IMR-90 (cell line): ENCODE data around the gene SHISA4. TPM values are rescaled to one million over a fixed set of nuclear protein-coding genes. Genes with fewer than 3 reads are reported as not detected.

ENCODE experiments used
- ATAC-seq: fragments of 200-7000 bp; cut with Tn5 transposase; 2 replicates; pipeline ENCODE4 v1.9.1; 2020; ENCODE audit warnings: low read depth, mild to moderate bottlenecking, moderate library complexity
- BruUV-seq: library from RNA; stranded (reverse); fragments of 400-500 nt; replicated peaks from 2 replicates; lab custom pipeline; 2021; lab: Mats Ljungman, UMichigan
- CTCF ChIA-PET: fragments of 300-600 bp; formaldehyde crosslinking; extraction: SDS; loops from one replicate; lab custom pipeline; 2021; ENCODE audit warnings: antibody characterized with exemption; lab: Yijun Ruan, JAX
- POLR2A ChIA-PET: fragments of 300-600 bp; sonication (Branson Sonifier 250); formaldehyde crosslinking; loops from one replicate; lab custom pipeline; 2022; ENCODE audit warnings: antibody characterized with exemption; ENCODE audit not compliant: unreplicated experiment; lab: Charles Lee
- DNase-seq: peaks from one replicate; pipeline ENCODE4 v3.0.0; 2013
- H2AFZ ChIP-seq: replicated peaks from 2 replicates; pipeline ENCODE3; 2013; ENCODE audit warnings: low read length, mild to moderate bottlenecking; ENCODE audit not compliant: poor library complexity
- H2AK5ac ChIP-seq: 2 replicates; pipeline ENCODE4 v1.6.1; 2013; ENCODE audit warnings: low read depth, low read length, inconsistent platforms
- H2AK9ac ChIP-seq: replicated peaks from 2 replicates; pipeline ENCODE3; 2013; ENCODE audit warnings: mild to moderate bottlenecking, low read depth, low read length, moderate library complexity; ENCODE audit not compliant: poor library complexity
- H2BK120ac ChIP-seq: 2 replicates; pipeline ENCODE4 v1.6.1; 2013; ENCODE audit warnings: low read depth, low read length, inconsistent platforms
- H2BK15ac ChIP-seq: 3 replicates; pipeline ENCODE4 v1.6.1; 2013; ENCODE audit warnings: low read depth, low read length, inconsistent platforms
- H2BK20ac ChIP-seq: 2 replicates; pipeline ENCODE4 v1.6.1; 2013; ENCODE audit warnings: low read depth, mild to moderate bottlenecking, inconsistent platforms, low read length, moderate library complexity
- H2BK5ac ChIP-seq: 2 replicates; pipeline ENCODE4 v1.6.1; 2013; ENCODE audit warnings: mild to moderate bottlenecking, low read depth, low read length, inconsistent platforms; ENCODE audit not compliant: poor library complexity, severe bottlenecking
- H3K14ac ChIP-seq: replicated peaks from 2 replicates; pipeline ENCODE4 v1.6.1; 2013; ENCODE audit warnings: low read depth, low read length, inconsistent platforms
- H3K18ac ChIP-seq: 2 replicates; pipeline ENCODE4 v1.6.1; 2013; ENCODE audit warnings: low read depth, low read length, control low read depth
- H3K23ac ChIP-seq: 2 replicates; pipeline ENCODE4 v1.6.1; 2013; ENCODE audit warnings: low read depth, low read length, inconsistent platforms
- H3K27ac ChIP-seq: 2 replicates; pipeline ENCODE4 v1.5.1; 2013; ENCODE audit warnings: mild to moderate bottlenecking, control low read depth, low read length; ENCODE audit not compliant: insufficient read depth
- H3K27me3 ChIP-seq: 2 replicates; pipeline ENCODE4 v1.6.1; 2013; ENCODE audit warnings: low read length; ENCODE audit not compliant: control insufficient read depth, insufficient read depth
- H3K36me3 ChIP-seq: 2 replicates; pipeline ENCODE4 v1.6.1; 2013; ENCODE audit warnings: low read length, mixed read lengths; ENCODE audit not compliant: control insufficient read depth, insufficient read depth
- H3K4ac ChIP-seq: 2 replicates; pipeline ENCODE4 v1.6.1; 2013; ENCODE audit warnings: low read depth, low read length, inconsistent platforms
- H3K4me1 ChIP-seq: 2 replicates; pipeline ENCODE4 v1.6.1; 2013; ENCODE audit warnings: low read length, mixed read lengths; ENCODE audit not compliant: control insufficient read depth, insufficient read depth
- H3K4me2 ChIP-seq: 2 replicates; pipeline ENCODE4 v1.6.1; 2013; ENCODE audit warnings: low read depth, mild to moderate bottlenecking, control low read depth, low read length, moderate library complexity
- H3K4me3 ChIP-seq: 2 replicates; pipeline ENCODE4 v1.5.1; 2013; ENCODE audit warnings: low read depth, mild to moderate bottlenecking, control low read depth, low read length, moderate library complexity; ENCODE audit not compliant: insufficient read depth
- H3K56ac ChIP-seq: 2 replicates; pipeline ENCODE4 v1.6.1; 2013; ENCODE audit warnings: low read length, inconsistent platforms; ENCODE audit not compliant: insufficient read depth; ENCODE audit errors: extremely low read depth
- H3K79me1 ChIP-seq, 2 experiments: 2 replicates each; pipeline ENCODE4 v1.6.1; 2013; ENCODE audit warnings: low read length in 2 of 2, inconsistent platforms in 1 of 2, low read depth in 1 of 2
- H3K9ac ChIP-seq: 2 replicates; pipeline ENCODE4 v1.6.1; 2013; ENCODE audit warnings: low read depth, low read length, control low read depth
- H3K9me1 ChIP-seq: 2 replicates; pipeline ENCODE4 v1.6.1; 2013; ENCODE audit warnings: low read length, inconsistent platforms; ENCODE audit not compliant: insufficient read depth
- H3K9me3 ChIP-seq: 2 replicates; pipeline ENCODE4 v1.6.1; 2013; ENCODE audit warnings: low read length; ENCODE audit not compliant: control insufficient read depth, insufficient read depth
- H4K20me1 ChIP-seq: 2 replicates; pipeline ENCODE4 v1.6.1; 2013; ENCODE audit warnings: low read length, inconsistent platforms; ENCODE audit not compliant: insufficient read depth
- H4K5ac ChIP-seq: 2 replicates; pipeline ENCODE4 v1.6.1; 2013; ENCODE audit warnings: mild to moderate bottlenecking, low read depth, low read length, control low read depth
- H4K8ac ChIP-seq, 2 experiments: 2 replicates each; pipeline ENCODE4 v1.6.1; 2013; ENCODE audit warnings: low read depth in 2 of 2, low read length in 2 of 2, control low read depth in 1 of 2, inconsistent platforms in 1 of 2
- H4K91ac ChIP-seq: 2 replicates; pipeline ENCODE4 v1.6.1; 2013; ENCODE audit warnings: low read depth, low read length, inconsistent platforms; ENCODE audit not compliant: insufficient read depth
- RCOR1 ChIP-seq: IDR thresholded peaks from 2 replicates; pipeline ENCODE4 v1.6.1; 2012; ENCODE audit warnings: mild to moderate bottlenecking, low read length, improper control_type of control experiment; ENCODE audit not compliant: insufficient replicate concordance
- WGBS, 2 experiments: methylation state at CpG; one replicate each; pipeline versions ENCODE4 v1.1.5 to v1.1.7; 2013; ENCODE audit warnings: missing lambda C conversion rate in 2 of 2; ENCODE audit not compliant: insufficient read length in 1 of 2; ENCODE audit errors: extremely low coverage in 2 of 2; 5-methylcytosine and 5-hydroxymethylcytosine counted together
- dilution Hi-C: fragments of 300-500 bp; cut with HindIII; formaldehyde crosslinking; loops from one replicate; pipeline ENCODE4 v1.14.3; 2018; ENCODE audit warnings: low sequenced_read_pairs; ENCODE audit not compliant: unreplicated experiment
- in situ Hi-C: fragments of 300-500 bp; cut with MboI; formaldehyde crosslinking; loops from 3 replicates; pipeline ENCODE4 v1.14.3; 2019; ENCODE audit warnings: low sequenced_read_pairs, inconsistent platforms, mixed read lengths
- intact Hi-C: fragments of 100-400 bp; cut with micrococcal nuclease; formaldehyde crosslinking; loops from 2 replicates; pipeline ENCODE4 v1.10.0; 2022
- polyA plus RNA-seq, 3 experiments: library from polyadenylated mRNA; depleted of rRNA; stranded (reverse); fragments of >200 nt; gene quantifications; 2 replicates each; pipeline ENCODE4 v1.2.3, GENCODE V29; 2012; ENCODE audit warnings: low replicate concordance in 1 of 3
- total RNA-seq: library from RNA; depleted of rRNA; stranded (reverse); fragments of >200 nt; gene quantifications from 2 replicates; pipeline ENCODE4 v1.2.3, GENCODE V29; 2012

Gene SHISA4
- total and polyA plus RNA-seq, 2 of the 4 experiments (the other 2 are of a cell fraction): 10.0 to 34.8 TPM

DNA sequence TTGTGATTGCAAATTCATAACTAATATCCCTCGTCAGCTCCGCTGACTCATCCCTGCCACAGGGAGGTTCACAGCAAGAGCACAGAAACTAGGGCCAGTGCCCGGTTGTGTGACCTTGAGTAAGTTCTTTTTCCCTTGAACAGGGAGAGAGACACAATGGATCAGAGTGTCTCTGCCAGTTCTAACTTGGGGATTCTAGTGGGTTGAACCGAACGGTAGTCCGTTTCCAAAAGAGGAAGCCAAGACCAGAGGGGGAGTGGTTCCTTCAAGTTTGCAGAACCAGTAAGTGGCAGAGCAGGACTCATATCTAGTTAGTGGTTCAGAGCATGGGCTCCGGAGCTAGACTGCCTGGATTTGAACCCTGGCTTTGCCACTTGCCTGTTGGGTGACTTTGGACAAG lies 4.9 kb upstream of the SHISA4 start:
- Histone ChIP-seq H2BK15ac (no peak overlapping the region), H3K9me1 (peaks cover 34% of the 10 kb centered on the region), H4K5ac (no peak overlapping the region), H2AK5ac (peak overlapping the region; percentile 57; the same call in 1 of the 2 replicates), H3K4ac (peak overlapping the region; percentile 54), H2AFZ (no peak overlapping the region), H3K4me2 (no peak overlapping the region), H4K8ac (no peak overlapping the region), H3K27ac (no peak overlapping the region), H3K79me1 (peaks cover 0 to 8% of the 10 kb centered on the region in 2 experiments; a peak in 1 of 4 replicates), H4K91ac (no peak overlapping the region), H3K14ac (peak overlapping the region; percentile 89; the same call in 1 of the 2 replicates), H3K18ac (no peak overlapping the region), H3K9ac (no peak overlapping the region), H3K4me3 (no peak overlapping the region), H2AK9ac (no peak overlapping the region), H3K23ac (peak overlapping the region; percentile 47; the same call in 1 of the 2 replicates), H3K9me3 (no peaks in the 10 kb centered on the region), H2BK120ac (no peak overlapping the region), H3K36me3 (no peaks in the 10 kb centered on the region), H3K27me3 (no peaks in the 10 kb centered on the region), H3K56ac (no peak overlapping the region), H2BK5ac (no peak overlapping the region), H3K4me1 (peaks cover 26% of the 10 kb centered on the region), H2BK20ac (no peak overlapping the region), H4K20me1 (no peaks in the 10 kb centered on the region; the same call in 1 of the 2 replicates)
- ChIA-PET CTCF (interaction anchor here (0.6 to 1.4 kb wide), 3 partner anchors 12 to 41 kb away, joined by 3 to 8 read pairs (median 4); no protein-coding TSS in a partner anchor), POLR2A (no interaction called here)
- BruUV-seq: no TSS peak
- in situ Hi-C loops (no loop called here), intact Hi-C loops (loop anchor here (10.0 kb wide), 1 partner anchor 231 kb away; no protein-coding TSS in a partner anchor), dilution Hi-C loops (no loop called here)
- WGBS, 2 experiments: no CpG with 5 or more reads among the region's 7 CpGs
- ATAC-seq (no peak), DNase-seq (peak; percentile 43)
- no peak for TF ChIP-seq RCOR1
